Cardiac muscle cell (in vitro differentiated cells and primary cell): Measurements from ENCODE around the gene TMEM273. TPM values are rescaled to one million over a fixed set of nuclear protein-coding genes. Genes with fewer than 3 reads are reported as not detected.

Source experiments
- DNase-seq, 2 donors: peaks; one replicate each; pipeline versions ENCODE4 v3.0.0 to v3.0.0-alpha.2; 2010 to 2017; ENCODE audit warnings: low read depth in 1 of 2, low spot score in 1 of 2
- H3K27ac ChIP-seq: fragments of 200-600 bp; sonication (generic); 2 replicates; pipeline ENCODE4 v1.5.1; 2016
- H3K27me3 ChIP-seq: fragments of 200-600 bp; sonication (generic); 2 replicates; pipeline ENCODE4 v1.6.0; 2016; ENCODE audit warnings: control low read depth
- H3K36me3 ChIP-seq: fragments of 200-600 bp; sonication (generic); 2 replicates; pipeline ENCODE4 v1.5.1; 2016; ENCODE audit warnings: control low read depth
- H3K4me1 ChIP-seq: fragments of 200-600 bp; sonication (generic); 2 replicates; pipeline ENCODE4 v1.8.1; 2017; ENCODE audit warnings: low read depth, mild to moderate bottlenecking, mixed run types
- H3K4me3 ChIP-seq: fragments of 200-600 bp; sonication (generic); 2 replicates; pipeline ENCODE4 v1.5.1; 2016; ENCODE audit warnings: mild to moderate bottlenecking
- H3K9me3 ChIP-seq: fragments of 200-600 bp; sonication (generic); 2 replicates; pipeline ENCODE4 v1.5.1; 2017; ENCODE audit warnings: low read depth, mild to moderate bottlenecking, control low read depth
- CTCF ChIP-seq: IDR thresholded peaks from 2 replicates; pipeline ENCODE4 v1.5.1; 2012; ENCODE audit warnings: low read depth, mild to moderate bottlenecking, low read length
- polyA plus RNA-seq: library from polyadenylated mRNA; unstranded; fragments of >200 nt; fragmentation: Nextera tagmentation; extraction: Ambion mirVana; gene quantifications from 2 replicates; pipeline ENCODE4 v1.2.1, GENCODE V29; 2016
- total RNA-seq: library from RNA; depleted of rRNA; stranded (reverse); fragments of >200 nt; gene quantifications from 2 replicates; pipeline ENCODE4 v1.2.3, GENCODE V29; 2016

Gene TMEM273
- total and polyA plus RNA-seq, 2 experiments from 2014 or later: not detected

GRCh38 chr10:49143249-49143648 is 44.9 kb downstream of the TMEM273 start:
- no peak for DNase-seq
- Histone ChIP-seq H3K4me1 (no peaks in the 10 kb centered on the region), H3K27me3 (no peaks in the 10 kb centered on the region), H3K4me3 (no peak overlapping the region), H3K27ac (no peak overlapping the region), H3K9me3 (no peaks in the 10 kb centered on the region), H3K36me3 (no peaks in the 10 kb centered on the region)
- no peak for TF ChIP-seq CTCF

- DNase-seq: no peak
Observed at GRCh38 chr10:49141541-49142332, 46.5 kb downstream of the TMEM273 start.

GRCh38 chr10:49140304-49141177 is 47.6 kb downstream of the TMEM273 start:
- Histone ChIP-seq H3K27me3 (no peaks in the 10 kb centered on the region), H3K4me1 (no peaks in the 10 kb centered on the region), H3K36me3 (no peaks in the 10 kb centered on the region), H3K27ac (no peak overlapping the region), H3K4me3 (no peak overlapping the region), H3K9me3 (no peaks in the 10 kb centered on the region)
- no peak for DNase-seq
- TF ChIP-seq CTCF: no peak

More at GRCh38 chr10:49141541-49142332, 46.5 kb downstream of the TMEM273 start:
- no peaks in the 10 kb centered on the region for H3K36me3 ChIP-seq
- no peak overlapping the region for H3K4me3 ChIP-seq
- H3K9me3 ChIP-seq: no peaks in the 10 kb centered on the region
- H3K27ac ChIP-seq: no peak overlapping the region
- H3K27me3 ChIP-seq: no peaks in the 10 kb centered on the region
- no peaks in the 10 kb centered on the region for H3K4me1 ChIP-seq
- TF ChIP-seq CTCF: no peak

GRCh38 chr10:49139846-49140195 is 48.4 kb downstream of the TMEM273 start:
- Histone ChIP-seq H3K9me3 (no peaks in the 10 kb centered on the region), H3K27me3 (no peaks in the 10 kb centered on the region), H3K4me3 (no peak overlapping the region), H3K27ac (no peak overlapping the region), H3K4me1 (no peaks in the 10 kb centered on the region), H3K36me3 (no peaks in the 10 kb centered on the region)
- peak in 1 of 2 donors; percentile 53 for DNase-seq
- TF ChIP-seq CTCF: no peak

- H3K27ac ChIP-seq: no peak overlapping the region
- no peak overlapping the region for H3K4me3 ChIP-seq
- no peaks in the 10 kb centered on the region for H3K4me1 ChIP-seq
- no peaks in the 10 kb centered on the region for H3K27me3 ChIP-seq
- no peak for TF ChIP-seq CTCF
- H3K36me3 ChIP-seq: no peaks in the 10 kb centered on the region
- H3K9me3 ChIP-seq: no peaks in the 10 kb centered on the region
- peak in 1 of 2 donors; percentile 32 for DNase-seq
Observed at GRCh38 chr10:49139028-49139845, 49.0 kb downstream of the TMEM273 start.
